CD4-positive, alpha-beta T cell treated with Interferon gamma for 1 hour (primary cell): ENCODE results near the gene SLC24A3.
A peak's percentile ranks its signal among the peaks of the same experiment; 100 is the strongest.
"Not testable (repeated sequence)": the region's sequence is repeated elsewhere in the genome, so short reads cannot be mapped to it uniquely, and the experiment has no call there.

Source experiments
- DNase-seq: peaks from one replicate; pipeline ENCODE4 v3.0.0-alpha.2; 2020

Gene SLC24A3

DNA sequence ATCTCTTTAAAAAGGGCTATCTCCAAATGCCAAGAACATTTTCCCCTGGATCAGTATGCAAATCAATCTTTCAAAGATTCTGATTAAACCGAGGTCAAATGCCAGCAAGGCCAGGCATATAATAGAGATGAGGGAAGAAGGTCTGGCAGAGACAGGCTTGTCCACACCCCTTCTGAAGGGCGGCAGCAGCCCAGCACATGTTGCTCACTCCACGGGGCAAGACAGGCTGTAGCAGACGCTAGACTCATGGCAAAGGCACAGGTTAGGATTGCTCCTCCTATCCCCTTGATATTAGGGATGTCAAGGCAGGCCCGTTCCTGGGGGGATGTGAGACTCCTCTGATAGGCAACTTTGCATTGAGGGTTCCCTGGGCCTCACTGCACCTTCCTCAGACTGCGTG lies 440.9 kb downstream of the SLC24A3 start:
- no peak for DNase-seq

DNA sequence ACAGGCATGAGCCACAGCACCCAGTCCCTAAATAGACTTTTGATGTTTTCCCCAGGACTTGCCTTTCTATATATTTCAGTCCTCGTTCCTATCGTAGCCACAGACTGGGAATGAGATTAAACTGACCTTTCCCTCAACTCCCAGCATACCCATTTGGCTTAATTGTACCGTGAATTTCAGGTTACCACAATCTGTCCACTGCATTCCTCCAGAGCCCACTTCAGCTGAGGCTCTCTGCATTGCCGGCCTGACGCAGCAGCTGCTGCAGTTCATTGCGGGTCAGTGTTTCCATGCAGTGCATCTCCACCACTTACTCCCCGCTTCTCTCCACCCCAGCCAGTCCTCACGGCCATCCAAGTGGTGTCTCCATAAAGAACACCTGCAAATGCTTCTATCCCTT lies 442.5 kb downstream of the SLC24A3 start:
- DNase-seq, result no peak

DNA sequence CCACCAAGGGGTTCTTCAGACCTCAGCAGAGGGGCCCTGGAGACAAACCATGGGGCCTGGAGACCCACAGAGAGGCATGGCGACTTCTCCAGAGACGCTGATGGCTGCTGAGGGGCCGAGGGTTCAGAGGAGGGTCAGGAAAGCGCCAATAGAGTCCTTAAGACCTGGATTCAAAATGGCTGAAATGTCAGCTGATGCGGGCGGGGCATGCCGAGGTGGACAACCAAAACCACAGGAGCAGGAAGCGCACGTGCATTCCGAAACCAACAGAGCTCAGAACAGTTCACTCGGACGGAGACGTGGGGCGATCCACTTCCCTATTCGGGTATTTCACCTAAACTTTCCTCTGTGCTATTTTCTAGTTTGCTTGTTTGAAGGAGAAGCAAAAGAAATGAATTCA lies 445.7 kb downstream of the SLC24A3 start:
- peak; percentile 65 for DNase-seq

DNA sequence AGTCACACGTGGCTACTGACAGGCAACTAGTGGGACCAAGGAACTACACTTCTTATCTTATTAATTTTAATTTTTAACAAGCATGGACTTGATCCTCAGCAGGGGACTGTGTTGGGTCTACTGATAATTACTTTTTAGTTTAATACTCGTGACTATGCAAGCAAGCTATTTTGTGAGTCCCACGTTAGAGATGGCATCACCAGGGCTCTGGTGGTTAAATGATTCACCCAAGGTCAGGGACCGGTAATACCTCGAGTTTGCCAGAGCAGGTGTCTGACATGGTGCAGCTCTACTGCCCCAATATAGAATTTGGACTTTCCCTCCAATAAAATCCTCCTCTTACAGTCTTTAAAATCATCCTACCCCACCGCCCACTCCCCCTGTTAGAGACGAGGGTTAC lies 447.0 kb downstream of the SLC24A3 start:
- DNase-seq, result no peak

DNA sequence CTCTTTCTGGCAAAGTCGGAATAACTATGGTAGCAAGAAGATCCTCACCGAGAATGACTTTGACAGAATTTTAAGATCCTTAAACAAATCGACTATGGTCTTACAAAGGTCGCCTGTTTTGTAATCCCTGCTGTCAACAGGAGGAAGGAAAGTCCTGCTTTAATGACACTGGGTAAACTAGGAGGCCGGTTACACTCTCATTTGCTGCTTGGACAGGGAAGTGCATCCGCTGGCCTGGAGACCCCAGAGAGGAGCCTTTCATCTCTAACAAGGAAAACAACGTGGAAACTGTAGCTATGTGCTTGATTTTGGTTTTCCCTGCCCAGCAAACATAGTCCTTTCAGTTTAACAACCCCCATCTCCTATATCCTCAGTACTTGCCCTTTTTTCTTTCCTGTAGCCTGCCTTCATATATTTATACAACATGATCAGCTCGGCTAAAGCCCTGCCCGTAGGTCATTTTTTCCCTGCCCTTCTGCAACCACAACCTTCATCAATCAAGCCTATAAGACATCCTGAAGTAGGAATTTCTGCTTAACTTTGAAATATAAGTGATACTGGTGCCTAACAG lies 448.5 kb downstream of the SLC24A3 start:
- no peak for DNase-seq

DNA sequence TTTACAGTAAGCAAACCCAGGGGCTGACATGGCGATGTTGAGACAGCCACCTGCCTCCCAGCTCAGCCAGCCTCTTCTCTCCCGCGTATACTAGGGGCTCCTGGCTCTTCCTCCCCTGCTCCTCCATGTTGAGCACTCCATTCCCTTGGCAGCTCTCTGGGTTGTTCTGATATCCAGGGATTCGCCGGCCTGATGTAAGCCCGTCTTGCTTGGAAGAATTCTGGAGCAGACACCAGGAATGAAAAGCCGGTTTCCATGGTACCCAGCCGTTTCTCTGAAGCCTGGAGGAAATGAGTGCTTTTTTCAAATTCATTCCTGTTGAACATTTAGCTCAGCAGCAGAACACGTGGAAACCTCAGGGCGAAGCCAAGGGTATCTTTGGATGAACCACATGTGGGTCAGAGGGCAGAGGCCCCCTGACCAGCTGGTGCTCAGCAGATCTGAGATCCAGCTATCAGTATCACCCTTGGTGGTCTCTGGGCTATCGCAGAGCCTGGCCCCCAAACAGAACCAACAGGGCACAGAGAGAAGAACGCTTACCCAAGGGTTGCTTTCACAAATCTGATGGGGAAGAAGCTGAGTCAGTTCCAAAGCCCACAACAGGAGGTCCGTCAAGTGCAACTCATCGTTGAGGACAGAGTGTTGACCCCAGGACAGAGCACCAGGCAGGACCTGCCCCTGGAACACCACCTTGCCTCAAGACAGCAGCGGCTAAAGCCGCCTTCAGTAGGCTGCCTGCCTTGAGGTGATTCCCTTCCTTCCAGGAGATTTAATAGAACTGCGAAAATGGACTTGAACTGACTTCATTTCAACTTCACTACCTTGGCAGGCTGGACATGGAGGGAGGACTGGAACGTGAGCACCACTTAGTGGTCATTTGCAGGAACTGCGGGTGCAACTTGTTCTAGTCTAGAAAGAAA lies 449.5 kb downstream of the SLC24A3 start:
- peak; percentile 36 for DNase-seq

DNA sequence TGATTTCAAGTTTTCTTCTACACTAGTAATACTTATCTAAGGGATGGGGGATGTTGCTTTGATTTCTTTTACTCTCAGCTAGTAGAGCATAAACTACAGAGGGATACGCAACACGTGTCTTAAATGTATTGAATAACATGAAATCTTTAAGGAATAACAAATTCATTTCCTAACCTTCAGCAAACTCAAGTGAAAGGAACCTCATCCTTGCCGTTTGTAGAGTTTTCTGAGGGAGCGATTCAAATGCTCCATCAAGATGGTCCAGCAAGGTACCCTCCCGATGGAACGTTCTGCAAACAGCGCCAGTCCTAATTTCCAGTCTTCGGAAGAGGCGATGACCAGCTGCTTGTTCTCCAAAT lies 450.2 kb downstream of the SLC24A3 start:
- DNase-seq, result no peak

DNA sequence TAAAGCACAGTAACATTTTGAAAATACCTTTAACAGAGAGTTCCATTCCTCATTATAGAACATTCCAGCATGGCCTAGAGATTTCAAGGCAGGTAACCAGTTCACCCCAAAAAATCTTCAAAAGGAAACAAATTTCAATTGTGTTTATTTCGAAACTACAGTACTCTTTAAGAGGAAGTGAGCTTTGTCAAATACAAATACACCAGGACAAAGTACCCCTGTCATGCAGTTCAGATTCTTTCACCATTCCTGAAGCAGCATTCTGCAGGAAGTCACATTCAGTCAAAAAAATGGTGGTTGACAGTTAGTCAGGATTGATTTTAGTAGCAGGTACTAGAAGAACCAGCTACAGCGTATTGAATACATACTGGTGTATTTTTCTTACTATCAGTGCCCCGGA lies 456.0 kb downstream of the SLC24A3 start:
- no peak for DNase-seq

DNA sequence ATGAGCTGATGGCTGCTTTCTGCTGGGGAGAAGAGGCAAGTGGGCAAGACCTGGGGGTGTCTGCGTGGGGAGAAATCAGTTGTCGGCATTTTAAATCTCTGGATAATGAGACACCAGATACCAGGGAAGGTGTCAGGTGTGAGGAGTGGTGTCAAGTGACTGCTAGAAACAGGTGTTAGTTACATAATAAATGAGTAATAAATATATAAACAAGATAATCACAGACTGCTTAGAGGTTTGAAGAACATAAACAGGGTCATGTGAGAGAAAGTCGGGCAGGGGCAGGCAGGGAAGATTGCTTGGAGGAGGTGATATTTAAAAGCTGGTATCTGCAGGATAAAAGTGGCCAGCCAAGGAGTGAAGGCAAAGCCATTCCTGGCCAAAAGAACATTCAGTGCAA lies 458.4 kb downstream of the SLC24A3 start:
- no peak for DNase-seq

DNA sequence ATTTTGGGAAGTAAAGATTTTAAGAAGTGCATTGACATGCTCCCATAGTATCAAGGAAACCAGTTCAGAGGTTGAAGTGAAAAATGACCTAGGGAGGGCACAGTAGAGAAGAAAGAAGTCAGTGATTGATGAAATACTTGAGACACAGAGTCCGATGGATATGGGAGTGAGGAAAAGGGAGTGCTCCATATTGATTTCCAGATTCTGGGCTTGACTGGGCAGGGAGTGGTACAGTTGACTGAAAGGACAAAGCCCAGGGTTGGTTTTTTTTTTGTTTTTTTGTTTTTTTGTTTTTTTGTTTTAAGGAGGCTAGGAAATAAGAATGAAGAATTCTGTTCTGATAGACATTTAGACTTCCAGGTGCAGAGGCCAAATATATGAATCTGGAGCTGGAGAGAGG lies 458.9 kb downstream of the SLC24A3 start:
- no peak for DNase-seq

DNA sequence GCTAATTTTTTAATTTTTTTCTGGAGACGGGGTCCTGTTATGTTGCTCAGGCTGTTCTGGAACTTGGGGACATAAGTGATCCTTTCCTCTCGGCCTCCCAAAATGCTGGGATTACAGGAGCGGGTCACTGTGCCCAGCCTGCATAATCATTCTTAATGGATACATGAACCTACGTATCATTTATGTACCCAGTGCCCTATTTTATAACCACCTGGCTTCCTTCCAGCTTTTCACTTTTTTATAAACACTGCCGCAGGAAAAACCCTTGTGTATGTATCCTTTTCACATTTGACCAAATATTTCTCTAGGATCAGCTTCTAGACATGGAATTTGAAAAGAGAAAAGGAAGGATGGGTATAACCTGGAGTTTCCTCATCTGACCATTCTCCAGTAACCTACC lies 460.1 kb downstream of the SLC24A3 start:
- DNase-seq, result no peak

DNA sequence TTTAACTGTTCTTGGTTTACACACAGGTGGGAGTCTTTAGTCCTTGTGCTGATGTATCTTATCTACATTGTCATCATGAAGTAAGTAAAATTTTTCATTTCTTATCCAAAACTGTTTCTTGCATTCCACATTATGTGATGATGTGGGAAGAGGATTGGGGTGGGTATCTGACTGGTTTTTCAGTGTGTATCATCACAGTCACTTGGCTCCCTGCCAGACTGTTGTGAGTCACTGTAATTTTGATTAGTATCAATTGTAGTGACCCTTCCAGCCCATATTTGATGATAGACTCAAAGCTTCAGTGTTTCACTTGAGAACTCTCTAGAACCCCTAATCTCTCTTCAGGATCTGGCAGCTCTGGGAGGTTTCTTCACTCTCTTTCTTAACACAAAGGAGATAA lies 461.1 kb downstream of the SLC24A3 start:
- DNase-seq, result no peak

DNA sequence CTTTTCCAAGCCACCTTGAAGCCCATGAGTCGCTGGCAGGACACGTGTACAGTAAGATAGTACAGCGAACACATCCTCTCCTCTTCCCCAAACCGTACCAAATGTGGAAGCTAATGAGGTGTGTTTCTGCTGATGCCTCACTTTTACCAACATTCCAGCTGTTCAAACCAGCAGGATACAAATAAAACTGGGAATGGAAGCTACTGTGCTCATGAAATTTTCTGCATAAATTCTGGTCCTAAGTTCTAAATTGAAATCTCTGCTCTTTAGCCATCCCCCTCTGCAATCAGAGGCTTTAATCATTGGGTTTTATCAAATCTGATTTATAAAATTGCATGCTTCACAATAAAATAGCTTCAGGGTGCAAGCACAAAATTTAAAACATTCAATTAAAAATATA lies 463.8 kb downstream of the SLC24A3 start:
- DNase-seq, result no peak

DNA sequence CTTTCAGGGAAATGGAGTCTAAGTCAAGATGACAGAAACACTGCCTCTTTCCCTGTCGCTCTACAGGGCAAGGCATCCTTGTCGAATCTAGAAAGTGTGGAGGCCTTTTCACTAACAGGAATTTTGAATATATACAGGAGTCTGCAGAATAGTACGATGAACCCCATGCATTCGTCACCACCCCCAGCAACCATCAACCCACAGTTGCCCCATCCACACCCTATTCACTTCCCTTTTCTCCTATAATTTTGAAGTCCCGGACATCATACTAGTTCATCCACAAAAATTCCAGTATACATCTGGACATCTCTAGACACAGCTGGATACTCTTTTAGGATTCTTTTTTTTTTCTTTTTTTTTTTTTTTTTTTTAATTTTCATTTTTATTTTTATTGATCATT lies 464.9 kb downstream of the SLC24A3 start:
- no peak for DNase-seq

DNA sequence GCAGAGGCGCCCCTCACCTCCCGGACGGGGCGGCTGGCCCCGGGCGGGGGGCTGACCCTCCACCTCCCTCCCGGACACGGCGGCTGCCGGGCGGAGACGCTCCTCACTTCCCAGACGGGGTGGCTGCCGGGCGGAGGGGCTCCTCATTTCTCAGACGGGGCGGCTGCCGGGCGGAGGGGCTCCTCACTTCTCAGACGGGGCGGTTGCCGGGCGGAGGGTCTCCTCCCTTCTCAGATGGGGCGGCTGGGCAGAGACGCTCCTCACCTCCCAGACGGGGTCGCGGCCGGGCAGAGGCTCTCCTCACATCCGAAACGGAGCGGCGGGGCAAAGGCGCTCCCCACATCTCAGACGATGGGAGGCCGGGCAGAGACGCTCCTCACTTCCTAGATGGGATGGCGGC lies 466.1 kb downstream of the SLC24A3 start:
- DNase-seq, result not testable (repeated sequence)

DNA sequence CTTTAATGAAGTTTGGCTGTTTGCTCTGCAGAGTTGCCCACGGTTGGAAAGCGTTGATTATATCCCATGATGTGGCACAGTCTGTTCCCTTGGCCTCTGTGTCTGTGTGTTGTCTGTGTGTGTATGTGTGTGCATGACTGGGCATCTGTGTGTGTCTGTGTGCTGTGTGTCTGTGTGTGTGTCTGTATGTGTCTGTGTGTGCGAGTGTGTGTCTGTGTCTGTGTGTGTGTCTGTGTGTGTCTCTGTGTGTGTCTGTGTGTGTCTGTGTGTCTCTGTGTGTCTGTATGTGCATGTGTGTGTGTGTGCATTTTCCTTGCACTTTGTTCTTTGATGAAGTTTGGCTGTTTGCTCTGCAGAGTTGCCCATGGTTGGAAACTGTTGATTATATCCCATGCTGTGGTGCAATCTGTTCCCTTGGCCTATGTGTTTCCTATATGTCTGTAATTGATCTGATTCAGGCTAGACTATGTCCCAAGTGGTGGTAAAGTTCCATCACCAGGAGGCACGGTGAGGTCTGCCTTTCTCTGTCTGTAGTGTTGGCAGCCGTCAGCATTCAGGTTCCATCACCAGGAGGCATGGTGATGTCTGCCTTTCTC lies 467.6 kb downstream of the SLC24A3 start:
- no peak for DNase-seq

DNA sequence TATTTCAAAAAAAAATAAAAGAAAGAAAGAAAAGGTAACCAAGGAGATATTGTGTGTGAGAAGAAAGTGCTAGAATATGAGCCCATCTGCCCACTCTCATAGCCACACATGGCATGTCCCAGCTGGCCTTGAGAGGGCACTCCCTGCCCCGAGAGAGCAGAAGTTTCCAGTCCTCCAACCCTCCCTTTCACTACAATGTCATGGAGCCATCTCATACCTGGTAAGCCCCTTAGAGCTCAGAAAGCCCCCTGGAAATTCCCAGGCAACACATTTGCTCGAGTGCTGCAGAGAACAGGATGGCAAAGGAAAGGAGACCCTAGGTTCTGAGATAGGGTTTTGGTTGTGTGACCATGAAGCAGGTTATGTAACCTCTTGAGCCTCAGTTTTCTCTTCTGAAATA lies 469.8 kb downstream of the SLC24A3 start:
- DNase-seq, result no peak

DNA sequence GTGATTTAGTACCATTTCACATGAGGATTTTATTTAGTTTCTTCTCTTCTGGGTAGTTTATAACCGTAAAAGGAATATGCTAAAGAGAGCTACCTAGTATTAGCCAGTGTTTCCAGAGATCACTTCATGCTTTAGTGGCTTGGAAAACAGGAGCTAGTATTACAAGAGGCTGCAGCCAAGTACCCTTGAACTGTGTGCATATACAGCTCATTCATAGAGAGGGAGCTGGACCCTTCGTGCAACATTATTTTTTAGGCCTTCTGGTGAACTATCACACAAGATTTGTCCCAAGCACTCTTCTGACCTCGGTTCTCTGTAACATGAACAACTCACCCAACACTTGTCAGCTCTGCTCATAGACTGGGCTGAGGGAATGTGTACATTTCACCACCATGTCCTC lies 470.7 kb downstream of the SLC24A3 start:
- DNase-seq, result no peak

DNA sequence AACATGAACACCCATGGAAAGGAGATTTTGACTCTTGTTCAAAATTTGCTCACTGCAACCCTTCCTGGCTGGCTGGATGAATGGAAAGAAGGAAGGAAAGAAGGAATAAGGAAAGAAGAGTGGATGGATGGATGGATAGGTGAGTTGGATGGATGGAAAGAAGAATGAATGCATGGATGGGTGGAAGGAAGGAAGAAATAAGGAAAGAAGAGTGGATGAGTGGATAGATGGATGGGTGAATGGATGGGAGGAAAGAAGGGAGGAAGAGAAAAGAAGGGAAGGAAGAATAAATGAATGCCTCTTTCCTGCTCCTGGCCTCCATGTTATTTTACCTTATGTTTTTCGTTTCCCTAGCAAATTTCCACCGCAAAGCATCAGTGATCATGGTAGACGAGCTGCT lies 471.4 kb downstream of the SLC24A3 start:
- DNase-seq, result no peak

DNA sequence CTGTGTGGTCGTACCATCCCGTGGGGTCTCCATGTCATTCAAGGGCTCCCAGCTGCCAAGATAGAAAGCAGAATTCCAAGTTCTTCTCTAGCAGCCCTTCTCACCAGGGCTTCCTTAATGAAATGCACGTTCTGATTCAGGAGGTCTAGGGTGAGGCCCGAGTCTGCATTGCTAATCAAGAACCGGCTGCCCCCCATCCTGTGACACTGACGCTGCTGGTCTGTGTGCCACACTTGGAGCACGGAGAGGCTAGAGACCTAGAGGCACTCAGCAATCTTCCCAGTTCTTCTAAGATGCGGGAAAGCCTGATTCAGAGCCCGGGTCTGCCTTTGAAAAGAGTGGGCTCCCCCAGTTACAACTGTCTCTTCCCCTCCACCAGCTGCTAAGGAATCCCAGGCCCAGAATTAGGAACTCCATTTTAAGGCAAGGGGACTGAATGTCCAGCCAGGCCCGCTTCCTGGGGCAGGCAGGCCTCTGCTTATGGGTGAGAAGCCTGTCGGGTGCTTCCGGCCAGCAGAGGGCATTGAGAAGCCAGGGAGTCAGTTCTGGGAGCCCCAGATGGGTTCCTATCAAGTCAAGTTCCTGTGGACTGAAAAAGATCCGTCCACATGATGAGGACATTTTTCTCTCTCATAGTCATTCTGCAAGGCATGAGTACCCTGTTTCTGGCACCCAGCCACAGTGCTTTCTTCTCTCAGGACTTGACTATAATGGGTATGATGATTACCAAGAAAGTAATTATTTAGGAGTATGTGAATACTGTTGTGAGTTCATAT lies 475.8 kb downstream of the SLC24A3 start:
- no peak for DNase-seq

DNA sequence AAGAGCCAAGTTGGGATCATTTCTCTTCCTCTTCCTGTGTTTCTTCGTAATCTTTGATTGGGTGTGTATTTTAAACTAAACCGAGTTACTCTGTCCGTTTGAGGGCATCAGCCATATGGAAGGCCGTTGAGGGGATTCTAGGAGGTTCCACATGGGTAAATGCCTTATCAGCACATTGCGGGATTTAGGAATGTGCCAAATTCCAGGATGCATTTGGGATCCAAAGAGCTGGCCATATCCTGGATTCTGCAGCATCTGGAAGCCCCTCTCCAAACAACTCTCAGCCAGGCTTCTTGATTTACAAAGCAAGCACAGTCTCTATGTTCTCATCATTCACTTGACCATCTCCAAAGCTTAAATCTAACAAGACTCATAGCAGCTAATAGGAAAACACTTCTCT lies 478.0 kb downstream of the SLC24A3 start:
- DNase-seq, result no peak

DNA sequence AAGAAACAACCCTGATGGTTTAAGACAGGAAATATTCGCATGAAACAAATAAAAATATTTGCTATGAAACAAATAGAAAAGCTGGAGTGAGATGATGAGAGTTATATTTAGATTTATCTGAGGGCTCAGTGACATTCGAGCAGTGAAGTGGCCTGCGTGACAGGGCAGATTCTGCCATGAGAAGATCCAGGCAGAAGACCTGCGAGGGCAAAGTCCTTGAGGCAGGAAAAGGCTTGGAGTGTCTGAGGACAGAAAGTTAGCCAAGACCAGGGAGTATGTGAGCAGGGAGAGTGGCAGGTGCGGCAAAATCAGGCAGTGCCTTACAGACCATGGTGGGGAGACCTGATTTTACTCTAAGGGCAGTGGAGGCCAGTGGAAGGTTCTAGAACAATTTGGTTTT lies 478.7 kb downstream of the SLC24A3 start:
- DNase-seq, result no peak

DNA sequence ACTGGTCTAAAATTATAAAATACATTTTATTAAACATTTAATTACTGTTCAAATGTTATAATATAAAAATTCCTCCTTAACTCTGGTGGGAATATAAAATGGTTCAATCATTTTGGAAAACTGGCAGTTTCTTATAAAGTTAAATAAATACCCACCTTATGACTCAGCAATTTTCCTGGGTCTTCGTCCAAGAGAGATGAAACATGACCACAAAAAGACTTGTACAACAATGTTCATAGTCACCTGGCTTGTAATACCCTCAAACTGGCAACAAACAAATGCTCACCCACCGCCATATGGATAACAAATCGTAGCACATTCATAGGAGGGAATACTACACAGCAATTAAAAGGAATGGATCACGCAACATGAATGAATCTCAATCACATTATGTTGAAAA lies 479.7 kb downstream of the SLC24A3 start:
- no peak for DNase-seq

DNA sequence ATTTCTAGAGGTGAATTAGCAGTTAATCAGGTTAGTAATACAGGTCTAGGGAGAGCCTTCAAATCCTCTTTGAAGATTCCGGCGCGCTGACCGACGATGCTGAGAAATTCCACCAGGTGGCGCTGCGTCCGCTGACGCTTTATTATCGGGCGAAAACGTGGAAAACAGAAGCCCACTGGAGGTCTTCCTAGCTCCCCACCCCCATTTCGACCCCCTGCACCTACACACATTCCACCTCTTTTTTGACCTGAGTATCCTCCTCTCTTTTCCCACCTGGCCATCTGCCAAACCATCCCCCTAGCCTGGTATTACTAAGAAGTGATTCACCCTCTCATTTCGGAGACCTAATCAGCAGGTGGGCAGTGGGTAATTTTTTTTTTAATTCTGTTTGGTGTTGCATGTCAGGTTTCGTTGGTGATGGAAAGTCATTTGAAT lies 480.3 kb downstream of the SLC24A3 start:
- DNase-seq, result no peak
